CD4-positive, alpha-beta T cell (primary cell): ENCODE data around the gene HOXA5. TPM values are rescaled to one million over a fixed set of nuclear protein-coding genes. Genes with fewer than 3 reads are reported as not detected.

Source experiments
- ATAC-seq: fragments of 200-7000 bp; cut with Tn5 transposase; one replicate; pipeline ENCODE4 v1.10.0; 2022; ENCODE audit warnings: mild to moderate bottlenecking; ENCODE audit not compliant: poor library complexity
- CTCF ChIA-PET: fragments of 350-600 bp; sonication (Branson Sonifier 250); formaldehyde crosslinking; loops from one replicate; lab custom pipeline; 2021; ENCODE audit warnings: antibody characterized with exemption, inconsistent platforms; lab: Charles Lee
- POLR2A ChIA-PET: fragments of 350-600 bp; sonication (Branson Sonifier 250); formaldehyde crosslinking; loops from one replicate; lab custom pipeline; 2021; ENCODE audit warnings: antibody characterized with exemption, inconsistent platforms; lab: Charles Lee
- DNase-seq, 14 experiments: peaks; one replicate each; pipeline ENCODE4 v3.0.0-alpha.2; 2013 to 2020; ENCODE audit warnings: mixed read lengths in 2 of 14
- H3K27ac ChIP-seq, 2 donors: one replicate each; pipeline versions ENCODE4 v1.5.1 to v1.7.0; 2013; ENCODE audit warnings: low read length in 2 of 2, low read depth in 1 of 2, mild to moderate bottlenecking in 1 of 2
- H3K27me3 ChIP-seq, 2 experiments: 1 replicate in 1 of 2; 2 replicates in 1 of 2; pipeline versions ENCODE4 v1.6.1 to v1.7.0; 2013; ENCODE audit warnings: low read length in 2 of 2, control low read depth in 1 of 2, mild to moderate bottlenecking in 1 of 2, moderate library complexity in 1 of 2; ENCODE audit not compliant: insufficient read depth in 2 of 2, control insufficient read depth in 1 of 2
- H3K36me3 ChIP-seq: one replicate; pipeline ENCODE4 v1.6.1; 2013; ENCODE audit warnings: low read length, control low read depth; ENCODE audit not compliant: insufficient read depth
- H3K4me1 ChIP-seq: one replicate; pipeline ENCODE4 v1.6.1; 2013; ENCODE audit warnings: low read length, control low read depth; ENCODE audit not compliant: insufficient read depth
- H3K4me3 ChIP-seq: one replicate; pipeline ENCODE4 v1.5.1; 2013; ENCODE audit warnings: mild to moderate bottlenecking, low read length, moderate library complexity
- H3K9me3 ChIP-seq, 2 experiments: 1 replicate in 1 of 2; 2 replicates in 1 of 2; pipeline versions ENCODE4 v1.6.1 to v1.7.0; 2013; ENCODE audit warnings: low read length in 2 of 2, mild to moderate bottlenecking in 2 of 2, control low read depth in 1 of 2, moderate library complexity in 1 of 2; ENCODE audit not compliant: control insufficient read depth in 1 of 2, insufficient read depth in 1 of 2
- H3K27ac Mint-ChIP-seq: one replicate; pipeline ENCODE4 v1.8.0; 2020; ENCODE audit warnings: mixed read lengths
- H3K27me3 Mint-ChIP-seq: one replicate; pipeline ENCODE4 v1.8.0; 2021; ENCODE audit warnings: mixed read lengths
- H3K36me3 Mint-ChIP-seq: one replicate; pipeline ENCODE4 v1.8.0; 2021; ENCODE audit warnings: low read depth, mixed read lengths
- H3K4me1 Mint-ChIP-seq: one replicate; pipeline ENCODE4 v1.8.0; 2021; ENCODE audit warnings: low read depth, mixed read lengths
- H3K4me3 Mint-ChIP-seq: one replicate; pipeline ENCODE4 v1.8.0; 2020; ENCODE audit warnings: mild to moderate bottlenecking, mixed read lengths
- H3K9me3 Mint-ChIP-seq: one replicate; pipeline ENCODE4 v1.8.0; 2020; ENCODE audit warnings: mixed read lengths
- CTCF ChIP-seq: fragments of 200-600 bp; IDR thresholded peaks from one replicate; pipeline ENCODE4 v1.8.0; 2022; ENCODE audit warnings: antibody characterized with exemption, mild to moderate bottlenecking
- intact Hi-C, 2 experiments: fragments of 100-400 bp; cut with DNase I in 1 of 2; cut with micrococcal nuclease in 1 of 2; formaldehyde crosslinking; loops; one replicate each; pipeline versions ENCODE4 v1.15.1 to v1.9.0; 2023 to 2025; cut with DNase I, micrococcal nuclease
- total RNA-seq, 174 experiments: library from RNA in 2 of 174; stranded (reverse) in 2 of 174; gene quantifications; one replicate each; pipeline ENCODE4 v1.2.3 and lab custom pipeline; 2021 to 2026

HOXA5 gene
- total RNA-seq, 2 experiments from 2014 or later = not detected

DNA sequence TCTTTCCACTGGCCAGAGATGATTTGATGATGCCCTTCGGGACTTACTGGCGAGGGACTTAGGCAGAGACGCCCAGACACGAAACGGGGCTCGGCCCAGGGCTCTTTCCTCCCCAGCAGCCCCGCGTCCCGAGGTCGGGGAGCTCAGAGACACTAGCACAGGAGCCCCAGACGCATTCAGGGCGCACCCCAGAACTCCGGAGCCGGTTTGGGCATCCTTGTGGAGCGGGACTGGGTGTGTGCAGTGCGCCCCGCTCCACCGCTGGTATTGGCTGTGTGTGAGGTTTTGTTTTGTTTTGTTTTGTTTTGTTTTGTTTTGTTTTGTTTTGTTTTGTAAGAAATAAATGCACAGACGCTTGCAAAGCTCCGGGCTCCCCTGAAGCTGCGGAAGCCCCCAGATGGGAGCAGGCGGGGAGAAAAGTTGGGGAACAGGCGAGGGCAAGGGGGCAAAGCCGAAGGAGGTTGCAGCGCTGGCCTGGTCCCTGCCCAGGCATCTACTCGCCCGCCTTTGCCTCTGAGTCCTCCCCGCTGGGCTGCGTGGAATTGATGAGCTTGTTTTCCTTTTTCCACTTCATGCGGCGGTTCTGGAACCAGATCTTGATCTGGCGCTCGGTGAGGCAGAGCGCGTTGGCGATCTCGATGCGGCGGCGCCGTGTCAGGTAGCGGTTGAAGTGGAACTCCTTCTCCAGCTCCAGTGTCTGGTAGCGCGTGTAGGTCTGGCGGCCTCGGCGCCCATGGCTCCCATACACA is 1.9 kb upstream of the HOXA5 start:
- DNase-seq (no peak), ATAC-seq (no peak)
- peaks cover 10% of the 10 kb centered on the region for H3K4me1 Mint-ChIP-seq
- no peak overlapping the region for H3K4me3 ChIP-seq
- peaks cover 16% of the 10 kb centered on the region for H3K4me1 ChIP-seq
- CTCF ChIA-PET = interaction anchor here (1.6 kb wide), 1 partner anchor 15 kb away, joined by 5 read pairs; no protein-coding TSS in a partner anchor
- H3K27me3 Mint-ChIP-seq = peaks cover 81% of the 10 kb centered on the region
- POLR2A ChIA-PET = no interaction called here
- H3K4me3 Mint-ChIP-seq = no peak overlapping the region
- peaks cover 0 to 47% of the 10 kb centered on the region in 2 experiments for H3K9me3 ChIP-seq
- no peaks in the 10 kb centered on the region for H3K36me3 ChIP-seq
- no peaks in the 10 kb centered on the region for H3K9me3 Mint-ChIP-seq
- H3K27ac Mint-ChIP-seq = no peak overlapping the region
- H3K36me3 Mint-ChIP-seq = no peaks in the 10 kb centered on the region
- H3K27me3 ChIP-seq = peaks cover 47 to 80% of the 10 kb centered on the region in 2 experiments
- TF ChIP-seq CTCF = no peak
- intact Hi-C loops = no loop called here
- no peak overlapping the region for H3K27ac ChIP-seq

DNA sequence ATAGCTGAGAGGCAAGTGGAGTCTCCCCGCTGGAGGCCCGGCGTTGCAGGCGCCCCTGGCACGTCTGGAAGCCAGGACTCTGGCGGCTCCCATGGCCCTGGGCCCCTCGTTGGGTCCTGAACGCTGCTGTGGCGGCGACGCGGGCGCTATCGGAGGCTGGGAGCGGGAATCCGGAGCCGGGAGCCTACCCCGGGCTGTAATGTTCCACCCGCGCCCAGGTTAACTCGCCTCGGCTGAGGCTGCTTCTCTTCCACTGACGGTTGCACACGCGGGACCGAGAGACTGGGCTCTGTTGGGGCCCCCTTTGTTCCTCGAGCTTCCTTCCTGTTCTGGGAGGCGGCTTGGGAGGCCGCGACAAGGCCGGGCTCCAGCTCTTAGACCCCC is 1.3 kb upstream of the HOXA5 start:
- Histone ChIP-seq H3K27me3 (peaks cover 42 to 75% of the 10 kb centered on the region in 2 experiments), H3K4me1 (peaks cover 13% of the 10 kb centered on the region), H3K27ac (no peak overlapping the region), H3K36me3 (no peaks in the 10 kb centered on the region), H3K9me3 (peaks cover 0 to 44% of the 10 kb centered on the region in 2 experiments), H3K4me3 (no peak overlapping the region)
- no peaks in the 10 kb centered on the region for H3K9me3 Mint-ChIP-seq
- no peak overlapping the region for H3K27ac Mint-ChIP-seq
- peaks cover 78% of the 10 kb centered on the region for H3K27me3 Mint-ChIP-seq
- no peak for ATAC-seq
- intact Hi-C loops = no loop called here
- ChIA-PET POLR2A (no interaction called here), CTCF (no interaction called here)
- no peak for TF ChIP-seq CTCF
- peaks cover 8% of the 10 kb centered on the region for H3K4me1 Mint-ChIP-seq
- no peak overlapping the region for H3K4me3 Mint-ChIP-seq
- peak in 1 of 14 experiments; percentile 25 for DNase-seq
- no peaks in the 10 kb centered on the region for H3K36me3 Mint-ChIP-seq

- DNase-seq = no peak
- no peak for TF ChIP-seq CTCF
- no peaks in the 10 kb centered on the region for H3K36me3 ChIP-seq
- Mint-ChIP-seq H3K4me3 (no peak overlapping the region), H3K4me1 (peaks cover 8% of the 10 kb centered on the region), H3K36me3 (no peaks in the 10 kb centered on the region), H3K9me3 (no peaks in the 10 kb centered on the region), H3K27ac (no peak overlapping the region), H3K27me3 (peaks cover 72% of the 10 kb centered on the region)
- no peak for ATAC-seq
- CTCF ChIA-PET = interaction anchor here (0.7 kb wide), 1 partner anchor 54 kb away, joined by 3 read pairs; no protein-coding TSS in a partner anchor
- H3K27me3 ChIP-seq = peaks cover 38 to 69% of the 10 kb centered on the region in 2 experiments
- no peak overlapping the region for H3K27ac ChIP-seq
- intact Hi-C loops = no loop called here
- peaks cover 13% of the 10 kb centered on the region for H3K4me1 ChIP-seq
- H3K4me3 ChIP-seq = no peak overlapping the region
- peaks cover 0 to 44% of the 10 kb centered on the region in 2 experiments for H3K9me3 ChIP-seq
- POLR2A ChIA-PET = no interaction called here
These were observed 684 bp upstream of the HOXA5 start for GRCh38 chr7:27143950-27144780.
